NCI-H187 (cell line): Measurements from ENCODE around the gene VASH1.

ENCODE experiments used
- DNase-seq, 2 experiments: peaks; one replicate each; lab custom pipeline; 2025; lab: John Stamatoyannopoulos, UW

VASH1 gene

DNA sequence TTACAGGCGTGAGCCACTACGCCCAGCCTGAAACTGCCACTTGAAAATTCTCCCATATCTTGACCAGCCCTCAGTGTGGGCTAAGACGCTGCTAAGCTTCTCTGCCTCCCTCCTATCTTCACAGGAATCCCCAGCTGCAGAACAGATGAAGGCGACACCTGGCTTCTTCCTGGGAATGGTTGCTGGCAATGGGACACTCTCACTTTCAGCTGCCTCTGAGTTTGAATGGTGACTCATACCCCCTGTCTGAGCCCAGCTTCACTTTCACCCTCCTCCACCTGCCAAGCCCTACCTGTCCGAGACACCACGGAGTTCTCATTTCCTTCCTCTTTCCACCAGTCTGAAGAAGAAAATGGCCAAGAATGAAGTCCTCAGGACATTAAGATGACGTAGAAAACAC, 18.3 kb upstream of the VASH1 start:
- DNase-seq = no peak

DNA sequence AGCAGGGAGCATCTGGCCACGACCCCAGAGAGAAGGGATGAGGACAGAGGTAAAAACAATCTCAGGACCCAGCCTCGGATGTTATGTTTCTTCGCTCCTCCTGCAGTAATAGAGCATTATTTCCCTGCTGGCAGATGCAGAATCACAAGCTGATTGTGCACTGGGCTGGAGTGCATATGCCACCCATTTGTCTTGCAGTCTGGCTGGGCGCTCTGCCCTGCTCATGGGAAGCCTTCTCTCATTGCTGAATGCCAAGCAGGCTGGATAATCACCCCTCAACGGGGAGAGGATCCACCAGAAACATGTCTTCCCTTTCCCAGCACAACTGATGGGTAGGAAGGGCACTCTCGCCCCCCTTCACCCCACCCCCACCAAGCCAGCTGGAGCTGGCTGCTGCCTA, 8.5 kb upstream of the VASH1 start:
- no peak for DNase-seq

GRCh38 chr14:76753541-76754198, 7.6 kb upstream of the VASH1 start:
- DNase-seq = no peak

DNA sequence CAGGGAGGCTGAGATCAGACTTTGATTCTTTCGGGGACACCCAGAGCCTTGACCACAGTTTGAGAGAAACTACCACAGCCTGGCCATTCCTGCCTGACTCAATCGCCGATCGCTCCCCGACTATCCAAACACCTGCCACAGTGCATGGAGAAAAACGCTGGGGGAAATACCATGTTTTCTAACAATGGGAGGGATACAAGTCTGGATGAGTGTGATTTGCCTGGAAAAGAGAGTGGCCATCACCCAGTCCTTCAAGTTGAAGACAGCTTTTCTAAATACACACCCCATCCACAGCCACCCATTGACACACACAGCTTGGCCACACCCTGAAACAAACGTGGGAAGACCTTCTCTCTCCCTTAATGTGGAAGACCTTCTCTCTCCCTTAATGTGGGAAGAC, 6.7 kb upstream of the VASH1 start:
- DNase-seq = no peak

- DNase-seq = no peak
Observed at GRCh38 chr14:76755610-76756370, 5.5 kb upstream of the VASH1 start.

GRCh38 chr14:76756371-76756750, 4.9 kb upstream of the VASH1 start:
- DNase-seq = no peak

GRCh38 chr14:76759589-76759988, 1.7 kb upstream of the VASH1 start:
- no peak for DNase-seq

GRCh38 chr14:76760331-76761135, 735 bp upstream of the VASH1 start:
- DNase-seq = no peak

DNA sequence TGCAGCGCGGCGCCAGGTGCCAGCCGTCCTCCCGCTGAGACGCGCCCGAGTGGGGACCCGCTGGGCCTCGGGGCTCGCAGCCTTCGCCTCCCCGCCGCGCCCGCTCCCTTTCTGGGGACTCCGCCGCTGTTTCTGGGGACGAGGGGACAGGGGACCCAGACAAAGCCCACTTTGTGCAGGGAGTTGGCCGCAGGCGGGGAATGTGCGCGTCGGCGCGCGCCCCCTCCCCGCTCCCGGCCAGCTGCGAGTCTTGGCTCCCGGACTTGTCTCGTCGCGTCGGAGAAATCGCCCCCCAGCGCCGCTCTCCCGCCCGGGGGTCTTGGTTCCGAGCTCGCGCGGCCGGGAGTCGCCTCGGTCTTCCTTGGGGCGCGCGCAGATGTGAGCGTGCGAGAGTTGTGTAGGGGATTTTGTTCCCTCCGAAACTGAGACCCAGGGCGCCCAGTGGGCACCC, 717 bp downstream of the VASH1 start:
- no peak for DNase-seq

- DNase-seq = no peak
Observed at GRCh38 chr14:76762411-76763095, 1.3 kb downstream of the VASH1 start.

- no peak for DNase-seq
Observed at GRCh38 chr14:76763096-76764041, 2.1 kb downstream of the VASH1 start.

DNA sequence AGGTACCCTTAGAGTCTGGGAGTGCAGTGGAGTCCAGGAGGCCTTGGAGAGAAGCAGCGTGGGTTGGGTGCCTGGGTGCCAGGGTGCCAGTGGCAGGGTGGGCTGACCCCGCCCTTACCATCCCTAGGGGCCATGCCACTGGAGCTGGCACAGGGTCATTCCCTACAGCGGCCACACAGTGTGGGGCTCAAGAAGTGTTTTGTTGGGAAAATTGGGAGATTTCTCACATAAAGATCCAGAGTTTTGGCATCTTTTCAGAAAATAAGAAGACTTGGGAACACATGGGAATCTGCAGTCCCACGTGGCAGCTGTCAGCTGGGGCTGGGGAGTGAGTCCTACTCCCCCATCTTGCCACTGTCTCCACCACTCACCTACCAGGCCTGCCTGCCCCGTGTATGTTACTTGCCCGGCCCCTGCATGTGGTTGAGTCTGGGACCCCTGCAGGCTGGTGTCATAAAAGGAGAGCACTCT, 4.2 kb downstream of the VASH1 start:
- no peak for DNase-seq

DNA sequence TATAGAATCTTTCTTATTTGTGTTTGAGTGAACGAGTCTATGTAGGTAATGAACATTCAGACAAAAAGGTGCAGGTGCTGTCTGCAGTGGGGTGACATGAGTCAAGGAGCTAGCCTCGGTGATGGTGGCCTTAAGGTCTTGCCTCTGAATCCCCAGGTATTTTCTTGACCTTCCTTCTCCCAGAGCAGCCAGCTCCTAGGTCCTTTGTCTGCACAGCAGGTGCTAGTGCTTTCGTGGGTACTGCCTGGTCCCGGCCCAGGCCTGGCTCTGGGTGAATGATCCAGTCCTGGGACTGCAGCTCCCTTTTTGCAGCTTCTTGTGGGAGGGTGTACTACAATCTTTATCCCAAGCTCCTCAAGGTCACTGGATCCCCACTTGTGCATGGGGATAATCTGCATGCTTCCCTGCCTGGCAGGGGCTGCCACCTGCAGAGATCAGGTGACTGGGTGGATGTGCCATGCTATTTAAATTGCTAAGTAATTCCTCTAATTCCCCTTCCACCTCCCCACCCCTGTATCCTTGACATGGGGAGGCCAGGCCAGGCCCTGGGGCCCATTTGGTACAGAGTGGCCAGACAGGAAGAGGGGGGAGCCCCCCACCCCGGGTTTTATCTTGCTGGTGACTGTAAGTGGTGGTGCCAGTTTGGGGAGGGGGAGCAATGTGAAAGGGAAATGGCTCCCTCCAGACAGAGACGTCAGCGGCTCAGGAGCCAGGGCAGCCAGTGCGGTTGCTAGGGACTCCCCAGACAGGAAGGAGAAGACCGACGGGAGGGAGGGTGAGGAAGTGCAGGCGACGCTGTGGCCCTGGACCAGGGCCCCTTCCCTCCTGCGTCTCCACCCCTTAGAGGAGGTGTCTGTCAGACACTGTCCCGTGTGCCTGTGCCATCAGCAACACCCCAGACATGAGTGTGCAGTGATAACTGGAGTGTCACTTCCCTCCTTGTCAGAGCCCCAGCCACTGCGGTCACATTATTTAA, 6.7 kb downstream of the VASH1 start:
- no peak for DNase-seq

DNA sequence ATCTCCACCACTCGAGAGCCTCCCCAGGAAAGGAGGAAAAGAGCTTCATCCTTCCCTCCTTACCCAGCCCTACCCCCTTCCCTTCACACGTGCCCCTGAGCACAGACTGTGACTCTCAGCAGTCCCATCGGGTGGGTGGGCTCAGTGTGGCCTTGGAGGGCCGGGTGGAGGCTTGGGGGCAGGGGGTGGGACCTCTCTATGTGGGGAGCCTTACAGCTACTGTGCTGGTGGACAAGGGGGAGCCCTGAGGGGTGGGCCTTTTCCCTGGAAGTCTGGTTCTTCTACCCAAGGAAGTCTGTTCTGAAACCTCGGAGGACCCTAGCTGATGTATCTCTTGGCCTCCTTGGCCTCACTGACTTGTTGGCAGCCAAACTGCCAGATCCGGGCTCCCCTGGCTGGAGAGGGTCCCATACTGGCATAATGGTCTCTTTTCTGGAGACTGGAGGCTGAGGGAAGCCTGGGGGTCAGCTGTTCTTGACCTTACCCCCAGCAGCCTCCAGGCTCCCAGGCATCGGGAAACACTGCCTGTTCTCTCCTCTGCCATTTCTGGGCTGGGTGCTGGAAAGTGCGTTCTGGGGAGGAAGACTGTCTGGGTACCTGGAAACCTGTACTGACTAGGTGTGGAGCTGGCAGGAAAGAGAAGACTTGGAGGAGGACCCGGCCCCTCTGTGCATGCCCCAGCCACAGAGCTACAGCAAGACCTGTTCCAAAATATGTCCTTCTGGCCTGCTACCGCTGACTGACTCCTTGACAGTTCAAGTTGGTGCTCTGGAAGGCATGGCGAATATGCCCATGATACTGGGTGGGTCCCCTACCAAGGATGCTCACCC, 7.6 kb downstream of the VASH1 start:
- DNase-seq = no peak

GRCh38 chr14:76769636-76770292, 8.5 kb downstream of the VASH1 start:
- no peak for DNase-seq

- no peak for DNase-seq
Observed at GRCh38 chr14:76770521-76771436, 9.5 kb downstream of the VASH1 start.

GRCh38 chr14:76771437-76771980, 10.2 kb downstream of the VASH1 start:
- no peak for DNase-seq
